ENCODE results near the gene FBXW5.

The FBXW5 gene

DNA sequence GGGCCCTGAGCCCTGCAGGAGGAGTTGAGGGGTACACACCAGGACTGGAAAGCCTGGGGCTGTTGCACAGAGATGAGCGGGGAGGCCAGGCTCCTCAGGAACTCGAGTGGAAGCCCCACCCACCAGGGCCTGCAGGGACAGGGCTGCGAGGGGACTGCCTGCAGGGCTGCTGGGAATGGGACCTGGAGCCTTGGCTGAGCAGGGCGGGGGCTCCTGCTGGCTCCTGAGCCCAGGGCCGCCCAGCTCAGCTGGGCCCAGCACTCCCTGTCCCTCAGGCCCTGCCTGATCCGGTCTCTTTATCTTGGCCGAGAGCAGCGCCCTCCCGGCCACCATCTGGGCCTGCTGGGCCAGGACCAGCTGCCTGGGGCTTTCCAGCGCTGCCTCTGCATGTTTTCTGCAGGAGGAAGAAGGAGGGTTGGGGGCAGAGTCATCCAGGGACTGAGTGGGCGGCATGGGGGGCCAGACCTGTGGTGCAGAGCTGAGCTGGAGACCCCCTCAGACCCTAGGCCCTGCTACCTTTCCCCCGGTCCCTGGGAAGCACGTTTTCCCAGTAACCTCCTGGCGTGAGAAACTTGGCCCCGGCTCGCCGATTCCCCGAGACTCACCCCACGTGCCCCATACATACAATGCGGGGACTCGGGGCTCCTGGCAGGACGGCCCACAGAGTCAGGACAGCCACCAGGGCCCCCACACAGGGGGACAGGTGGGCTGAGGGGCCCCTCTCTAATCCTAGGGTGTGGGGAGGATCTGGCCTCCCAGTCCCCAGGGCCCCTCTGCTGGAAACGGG lies 16.9 kb upstream of the FBXW5 start:
- no peak for DNase-seq

DNA sequence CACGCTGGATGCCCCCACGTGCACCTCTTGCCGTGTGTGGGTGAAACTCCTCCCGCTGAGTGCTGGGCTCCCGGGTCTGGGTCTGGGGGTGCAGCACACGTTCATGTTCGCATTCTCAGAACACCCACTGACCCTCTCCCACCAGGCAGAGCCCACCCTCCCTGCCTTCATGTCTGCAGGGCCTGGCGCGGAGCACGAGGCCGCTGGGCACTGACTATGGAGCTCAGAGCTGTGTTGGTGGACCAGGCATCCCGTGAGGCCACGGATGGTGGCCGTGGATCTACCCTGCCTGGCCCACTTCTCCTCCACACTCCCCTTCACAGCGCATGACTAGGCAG lies 16.4 kb upstream of the FBXW5 start:
- no peak for DNase-seq

DNA sequence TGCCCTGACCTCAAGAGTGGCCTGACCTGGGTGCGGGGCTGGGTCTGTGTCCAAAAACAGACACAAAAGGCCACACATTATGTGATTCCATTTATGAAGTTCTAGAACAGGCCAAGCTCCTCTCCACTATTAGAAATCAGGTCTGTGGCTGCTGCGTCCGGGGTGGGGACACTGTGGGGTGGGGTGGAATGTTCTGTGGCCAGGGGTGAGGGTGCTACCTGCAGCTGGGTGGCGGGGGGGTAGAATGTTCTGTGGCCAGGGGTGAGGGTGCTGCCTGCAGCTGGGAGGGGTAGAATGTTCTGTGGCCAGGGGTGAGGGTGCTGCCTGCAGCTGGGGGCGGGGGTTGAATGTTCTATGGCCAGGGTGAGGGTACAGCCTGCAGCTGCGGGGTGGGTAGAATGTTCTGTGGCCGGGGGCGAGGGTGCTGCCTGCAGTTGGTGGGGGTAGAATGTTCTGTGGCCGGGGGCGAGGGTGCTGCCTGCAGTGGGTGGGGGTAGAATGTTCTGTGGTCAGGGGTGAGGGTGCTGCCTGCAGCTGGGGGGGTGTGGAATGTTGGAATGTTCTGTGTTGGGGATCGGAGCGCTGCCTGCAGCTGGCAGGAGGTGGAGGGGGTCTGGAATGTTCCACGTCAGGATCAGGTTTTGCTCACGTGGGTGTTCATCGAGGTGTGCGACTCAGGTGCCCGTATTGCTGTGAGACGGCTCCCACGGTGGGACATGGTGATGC lies 15.8 kb upstream of the FBXW5 start:
- no peak for DNase-seq

DNA sequence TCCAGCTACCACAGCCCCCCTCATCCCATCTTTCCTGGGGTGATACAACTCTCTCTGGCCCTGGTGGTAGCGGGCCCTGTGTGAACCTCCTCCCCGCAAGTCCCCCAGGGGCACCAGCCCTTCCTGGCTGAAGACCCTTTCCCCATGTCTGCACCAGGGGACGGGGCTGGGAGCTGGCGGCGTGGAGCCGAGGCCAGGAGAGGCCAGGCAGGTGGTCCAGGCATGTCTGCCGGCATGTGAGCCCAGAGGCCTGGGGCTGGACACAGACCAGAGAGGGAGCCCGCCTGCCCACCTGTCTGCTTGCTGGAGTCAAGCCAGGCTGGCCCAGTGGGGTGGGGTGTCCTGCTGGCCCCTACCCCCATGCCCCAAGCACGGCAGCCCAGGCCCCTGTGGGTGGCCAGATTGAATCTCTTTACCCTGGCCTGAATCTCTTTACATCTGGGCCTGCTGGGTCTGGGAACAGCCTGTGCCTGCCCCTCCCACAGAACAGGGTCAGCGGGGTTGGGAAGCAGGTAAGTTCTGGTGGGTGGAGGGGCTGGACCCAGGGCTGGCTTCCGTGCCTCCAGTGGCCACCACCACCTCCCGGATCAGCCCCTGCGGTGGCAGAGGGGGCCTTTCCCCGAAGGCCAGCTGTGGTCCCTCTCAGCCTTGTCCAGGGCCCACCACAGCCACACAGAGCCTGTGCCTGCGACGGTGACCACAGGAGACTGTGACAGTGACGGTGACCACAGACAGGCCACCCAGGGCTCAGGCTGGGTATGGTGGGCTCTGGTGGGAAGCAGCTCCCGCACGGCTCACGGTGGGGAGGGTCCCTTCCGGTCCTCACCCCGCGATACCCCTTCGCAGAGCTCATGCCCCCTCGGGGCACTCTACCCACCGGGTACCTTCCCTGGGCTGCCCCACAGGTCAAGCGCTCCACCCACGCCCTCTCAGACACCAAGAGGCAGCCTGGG lies 14.6 kb upstream of the FBXW5 start:
- DNase-seq = no peak

DNA sequence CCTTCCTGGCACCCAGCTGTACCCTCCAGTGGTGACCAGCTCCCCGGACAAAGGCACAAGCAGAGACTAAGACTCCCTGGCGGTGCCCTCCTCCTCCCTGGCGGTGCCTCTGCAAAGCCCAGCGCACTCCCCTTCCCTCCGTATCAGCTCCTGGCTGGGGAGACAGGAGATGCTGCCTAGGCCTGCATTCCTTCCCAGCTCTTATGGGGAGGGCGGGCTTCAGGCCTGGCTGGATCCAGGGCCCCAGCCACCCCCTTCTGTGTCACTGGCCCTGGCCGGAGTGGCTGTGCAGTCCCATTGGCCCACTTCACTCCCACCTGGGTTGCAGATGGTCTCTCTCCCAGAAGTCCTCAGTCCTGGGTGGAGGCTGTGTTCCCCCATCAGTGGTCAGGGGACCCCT lies 13.9 kb upstream of the FBXW5 start:
- DNase-seq = no peak

DNA sequence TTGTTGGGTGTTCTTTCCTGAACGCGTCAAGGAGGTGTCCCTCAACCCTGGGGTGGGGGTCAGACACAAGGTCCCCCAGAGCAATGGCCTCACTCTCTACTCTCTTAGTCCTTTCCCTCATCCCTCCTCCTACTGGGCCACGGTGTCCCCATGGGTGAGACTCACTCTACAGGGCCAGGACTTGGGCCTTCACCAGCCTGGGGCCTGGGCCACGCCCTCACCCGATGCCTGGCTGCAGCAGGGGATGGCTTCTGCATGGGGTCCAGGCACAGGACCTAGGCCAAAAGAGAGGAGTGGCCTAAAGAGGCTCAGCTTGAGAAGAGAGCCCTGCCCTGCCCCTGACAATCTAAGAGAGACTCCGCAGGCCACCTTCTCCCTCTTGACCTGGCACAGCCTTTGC lies 13.4 kb upstream of the FBXW5 start:
- no peak for DNase-seq

DNA sequence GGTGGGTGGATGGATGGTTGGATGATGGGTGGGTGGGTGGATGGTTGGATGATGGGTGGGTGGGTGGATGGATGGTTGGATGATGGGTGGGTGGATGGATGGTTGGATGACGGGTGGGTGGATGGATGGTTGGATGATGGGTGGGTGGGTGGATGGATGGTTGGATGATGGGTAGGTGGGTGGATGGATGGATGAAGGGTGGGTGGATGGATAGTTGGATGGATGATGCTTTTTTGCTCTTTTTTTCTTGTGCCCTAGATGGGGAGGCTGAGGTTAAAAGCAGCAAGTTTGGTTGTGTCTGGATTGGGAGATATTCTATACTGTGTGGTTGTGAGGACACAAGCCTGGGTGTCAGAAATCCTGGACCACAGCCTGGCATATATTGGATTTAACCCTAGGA lies 12.9 kb upstream of the FBXW5 start:
- no peak for DNase-seq

DNA sequence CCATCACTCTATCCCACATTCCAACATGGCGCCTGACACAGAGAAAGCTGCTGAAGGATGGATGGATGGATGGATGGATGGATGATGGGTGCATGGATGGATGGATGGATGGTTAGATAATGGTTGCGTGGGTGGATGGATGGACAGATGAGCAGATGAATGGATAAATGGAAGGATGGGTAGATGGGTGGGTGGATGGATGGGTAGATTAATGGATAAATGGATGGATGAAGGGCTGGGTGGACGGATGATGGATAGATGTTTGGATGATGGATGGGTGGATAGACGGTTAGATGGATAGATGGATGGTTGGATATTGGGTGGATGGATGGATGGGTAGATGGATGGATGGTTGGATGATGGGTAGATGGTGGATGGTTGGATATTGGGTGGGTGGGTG lies 12.1 kb upstream of the FBXW5 start:
- DNase-seq = no peak

DNA sequence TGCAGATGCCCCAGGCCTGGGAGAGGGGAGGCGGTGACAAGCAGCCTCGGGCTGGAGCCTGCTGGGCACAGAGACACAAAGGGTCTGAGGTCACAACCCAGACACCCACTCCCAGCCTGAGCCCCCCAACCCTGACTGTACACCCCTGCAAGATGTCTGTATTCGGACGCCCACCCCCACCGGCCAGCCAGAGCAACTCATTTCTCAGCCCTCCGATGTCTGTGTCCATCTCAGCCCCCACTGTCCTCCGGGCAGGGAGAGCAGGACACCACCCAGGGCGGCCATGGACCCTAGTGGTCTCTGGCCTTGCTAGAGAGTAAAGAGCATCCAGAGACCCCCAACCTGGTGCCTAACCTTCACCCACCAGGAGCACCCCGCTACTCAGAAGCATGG lies 11.4 kb upstream of the FBXW5 start:
- DNase-seq = no peak

DNA sequence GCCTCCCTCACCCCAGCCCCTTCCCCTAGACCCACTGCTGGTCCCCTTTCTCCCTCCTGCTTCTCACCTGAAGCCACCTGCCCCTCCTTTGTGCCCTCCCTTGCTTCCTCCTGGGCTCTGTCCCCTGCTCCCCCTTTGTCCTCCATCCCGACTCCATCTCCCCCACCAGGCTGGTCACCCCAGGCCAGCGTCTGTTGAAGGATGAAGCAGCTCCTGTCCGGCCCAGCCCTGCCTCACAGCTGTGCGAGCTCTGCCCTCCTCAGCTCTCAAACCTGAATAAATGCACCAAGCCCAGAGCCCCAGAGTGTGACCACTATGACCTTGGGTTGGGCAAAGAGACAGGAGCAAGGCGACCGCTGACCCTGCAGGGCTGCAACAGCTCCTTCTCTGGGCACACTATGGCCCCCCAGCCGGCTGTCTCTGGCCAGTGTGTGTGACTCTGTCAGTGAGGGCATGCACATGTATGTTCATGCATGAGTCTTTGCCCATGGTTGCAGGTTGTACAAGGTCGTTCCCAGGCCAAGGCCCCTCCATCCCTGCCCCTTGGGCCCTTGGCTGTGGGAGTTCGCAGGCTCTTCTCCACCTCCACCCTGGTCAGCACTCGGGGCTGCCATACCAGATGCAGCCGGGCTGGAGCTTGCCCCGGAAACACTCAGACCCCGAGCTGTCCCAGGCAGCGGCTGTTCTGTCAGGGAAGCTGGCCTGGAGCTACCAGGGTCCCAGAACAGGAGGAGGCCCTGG lies 10.8 kb upstream of the FBXW5 start:
- no peak for DNase-seq

DNA sequence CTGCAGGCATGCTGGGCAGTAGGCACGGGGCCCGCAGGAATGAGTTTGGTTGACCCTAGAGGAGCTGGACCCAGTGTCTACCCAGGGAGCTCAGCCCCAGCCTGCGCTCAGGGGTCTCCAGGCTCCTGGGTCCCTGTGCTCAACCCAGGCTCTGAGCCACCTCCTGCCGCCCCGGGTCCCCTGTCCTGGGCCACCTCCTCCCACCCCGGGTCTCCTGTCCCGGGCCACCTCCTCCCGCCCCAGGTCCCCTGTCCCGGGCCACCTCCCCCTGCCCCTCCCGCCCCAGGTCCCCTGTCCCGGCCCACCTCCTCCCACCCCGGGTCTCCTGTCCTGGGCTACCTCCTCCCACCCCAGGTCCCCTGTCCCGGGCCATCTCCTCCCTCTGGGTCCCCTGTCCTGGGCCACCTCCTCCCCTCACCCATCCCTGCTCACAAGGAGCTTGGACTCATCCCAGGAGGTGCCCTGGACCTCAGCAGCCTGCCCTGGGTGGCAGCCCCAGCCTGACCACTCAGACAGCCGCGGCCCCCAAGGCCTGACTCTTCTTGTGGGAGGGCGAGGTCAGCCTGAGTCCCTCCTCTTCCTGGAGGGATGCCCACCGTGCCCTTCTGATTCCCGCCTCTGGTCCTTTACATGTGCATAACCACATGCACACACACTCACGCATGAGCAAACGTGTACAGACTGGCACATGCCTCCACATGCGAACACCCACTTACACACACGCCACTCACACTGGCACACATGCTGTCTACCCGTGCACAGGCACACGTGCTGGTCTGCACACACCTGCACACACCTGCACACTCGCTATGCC lies 9.9 kb upstream of the FBXW5 start:
- DNase-seq = no peak

DNA sequence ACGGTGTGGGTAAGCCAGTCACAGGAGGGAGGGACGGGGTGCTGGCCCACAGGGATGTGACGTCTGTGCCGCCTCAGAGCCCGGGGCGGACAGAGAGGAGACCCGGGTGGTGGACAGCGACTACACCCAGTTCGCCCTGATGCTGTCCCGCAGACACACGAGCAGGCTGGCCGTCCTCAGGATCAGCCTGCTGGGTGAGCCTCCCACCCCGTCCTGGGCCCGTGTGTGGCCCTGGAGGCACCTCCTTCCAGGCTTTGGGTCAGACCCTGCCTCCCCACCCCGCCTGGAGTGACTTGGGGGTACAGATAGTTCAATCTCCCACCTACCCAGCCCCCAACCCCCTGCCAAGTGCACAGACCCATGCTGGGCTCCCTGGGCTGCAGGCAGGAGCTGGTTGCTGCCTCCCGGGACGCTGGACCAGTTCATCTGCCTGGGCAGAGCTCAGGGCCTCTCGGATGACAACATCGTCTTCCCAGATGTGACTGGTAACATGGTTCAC lies 9.3 kb upstream of the FBXW5 start:
- DNase-seq = no peak

DNA sequence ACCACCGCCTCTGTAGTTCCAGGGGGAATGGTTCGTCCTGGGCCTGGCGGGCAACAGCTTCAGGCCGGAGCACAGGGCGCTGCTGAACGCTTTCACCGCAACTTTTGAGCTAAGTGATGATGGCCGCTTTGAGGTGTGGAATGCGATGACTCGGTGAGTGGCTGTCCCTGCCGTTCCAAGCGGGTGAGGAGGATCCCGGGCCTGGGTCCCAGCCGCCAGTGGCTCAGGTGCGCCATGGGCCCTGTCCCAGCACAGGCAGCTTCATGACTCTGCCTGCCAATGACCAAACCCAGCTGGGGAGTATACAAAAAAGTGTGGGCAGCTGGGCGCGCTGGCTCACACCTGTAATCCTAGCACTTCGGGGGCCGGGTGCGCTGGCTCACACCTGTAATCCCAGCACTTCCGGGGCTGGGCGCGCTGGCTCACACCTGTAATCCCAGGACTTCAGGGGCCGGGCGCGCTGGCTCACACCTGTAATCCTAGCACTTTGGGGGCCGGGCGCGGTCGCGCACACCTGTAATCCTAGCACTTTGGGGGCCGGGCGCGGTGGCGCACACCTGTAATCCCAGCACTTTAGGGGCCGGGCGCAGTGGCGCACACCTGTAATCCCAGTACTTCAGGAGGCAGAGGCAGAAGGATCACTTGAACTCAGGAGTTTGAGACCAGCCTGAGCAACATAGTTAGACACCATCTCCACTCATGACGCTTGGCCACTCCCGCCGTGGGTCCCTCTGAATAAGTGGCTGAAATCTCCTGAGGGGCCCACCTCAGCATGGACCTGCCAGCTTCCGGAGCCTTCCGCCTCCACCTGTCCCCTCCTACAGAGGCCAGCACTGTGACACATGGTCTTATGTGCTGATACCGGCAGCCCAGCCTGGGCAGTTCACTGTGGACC lies 8.6 kb upstream of the FBXW5 start:
- DNase-seq = no peak

DNA sequence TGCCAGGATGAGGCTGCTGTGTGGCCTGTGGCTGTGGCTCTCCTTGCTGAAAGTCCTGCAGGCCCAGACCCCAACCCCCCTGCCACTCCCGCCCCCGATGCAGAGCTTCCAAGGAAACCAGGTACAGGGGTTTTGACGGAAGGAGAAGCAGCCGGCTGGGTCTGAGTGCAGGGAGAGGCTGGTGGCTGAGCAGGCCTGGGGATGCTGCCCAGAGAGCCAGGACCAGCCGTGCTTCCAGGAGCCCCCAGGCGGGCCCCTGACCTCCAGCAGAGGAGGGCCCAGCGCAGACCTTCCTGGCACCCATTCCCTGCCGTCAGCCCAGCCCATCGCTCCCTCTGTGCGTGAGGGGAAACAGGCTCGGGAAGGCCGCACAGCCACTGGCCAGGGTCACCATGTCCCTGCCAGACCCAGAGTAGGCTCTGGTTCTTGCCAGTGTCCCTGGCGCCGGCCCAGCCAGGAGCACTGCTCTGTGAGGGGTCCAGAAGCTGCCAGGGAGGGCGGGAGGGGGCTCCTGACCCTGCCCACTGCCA lies 7.8 kb upstream of the FBXW5 start:
- DNase-seq = no peak

DNA sequence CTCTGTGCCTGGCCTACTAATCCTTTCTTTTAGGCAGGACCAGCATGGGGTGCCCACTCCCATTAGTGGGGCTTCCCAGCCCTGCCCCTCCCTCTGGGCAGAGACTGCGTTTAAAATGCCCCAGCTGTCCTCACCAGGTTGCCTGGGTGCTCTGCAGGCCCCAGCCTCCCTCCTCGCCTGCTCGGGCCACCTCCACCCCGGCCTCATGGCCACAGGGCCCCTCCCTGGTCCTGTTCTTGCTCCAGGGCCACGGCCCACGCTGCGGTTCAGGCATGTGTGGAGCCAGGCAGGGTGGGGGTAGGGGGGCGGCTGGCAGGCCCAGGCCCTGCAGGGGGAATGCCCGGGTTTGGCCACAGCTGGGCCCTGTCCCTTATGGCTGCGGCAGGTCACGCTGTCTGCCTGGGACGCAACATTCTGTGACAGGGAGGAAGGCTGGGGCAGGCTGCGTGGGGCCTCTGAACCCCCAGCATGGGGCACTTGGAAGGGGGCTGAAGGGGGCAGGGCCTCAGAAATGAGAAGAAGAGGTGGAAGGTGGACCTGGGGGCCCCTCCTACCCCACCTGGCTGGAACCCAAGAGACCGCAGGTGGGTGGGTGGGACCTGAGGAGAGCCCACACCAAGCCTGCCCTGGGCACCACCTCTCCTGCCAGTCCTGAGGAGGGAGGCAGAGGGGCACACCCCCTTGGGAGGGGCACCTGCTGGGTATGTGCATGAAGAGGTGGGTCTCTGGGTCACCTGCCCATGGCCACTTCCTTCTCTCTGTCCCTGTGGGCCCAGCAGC lies 7.2 kb upstream of the FBXW5 start, which contains the start of gene LCN12:
LCN12 (plus strand) TSS at position 733 of the 780 bp plus-strand sequence. CDS start 55 bp downstream, outside the sequence.
- no peak for DNase-seq

DNA sequence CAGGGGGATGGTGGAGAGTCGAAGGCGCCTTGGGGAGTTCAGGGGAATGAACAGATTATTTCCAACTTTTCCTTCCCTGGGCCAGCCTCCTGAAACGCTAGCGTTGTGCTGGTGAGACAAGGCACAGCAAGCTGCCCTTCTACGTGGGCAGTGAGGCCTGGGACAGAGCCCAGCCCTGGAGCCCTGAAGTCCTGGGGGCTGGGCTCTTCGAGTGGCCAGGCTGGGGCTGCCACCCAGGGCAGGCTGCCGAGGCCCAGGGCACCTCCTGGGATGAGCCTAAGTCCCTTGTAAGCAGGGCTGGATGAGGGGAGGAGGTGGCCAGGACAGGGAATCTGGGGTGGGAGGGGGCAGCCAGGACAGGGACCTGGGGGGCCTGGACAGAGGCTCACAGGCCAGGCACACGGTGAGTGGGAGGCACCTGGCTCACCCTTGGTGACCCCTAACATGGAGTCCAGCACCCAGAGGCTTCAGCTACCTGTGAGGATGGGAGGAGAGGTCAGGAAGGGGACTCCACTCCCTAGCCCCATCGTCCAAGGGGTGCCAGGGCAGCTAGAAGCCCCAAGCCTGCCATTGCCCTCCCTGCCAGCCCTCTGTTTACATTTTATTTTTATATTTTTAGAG lies 6.2 kb upstream of the FBXW5 start:
- DNase-seq = no peak

DNA sequence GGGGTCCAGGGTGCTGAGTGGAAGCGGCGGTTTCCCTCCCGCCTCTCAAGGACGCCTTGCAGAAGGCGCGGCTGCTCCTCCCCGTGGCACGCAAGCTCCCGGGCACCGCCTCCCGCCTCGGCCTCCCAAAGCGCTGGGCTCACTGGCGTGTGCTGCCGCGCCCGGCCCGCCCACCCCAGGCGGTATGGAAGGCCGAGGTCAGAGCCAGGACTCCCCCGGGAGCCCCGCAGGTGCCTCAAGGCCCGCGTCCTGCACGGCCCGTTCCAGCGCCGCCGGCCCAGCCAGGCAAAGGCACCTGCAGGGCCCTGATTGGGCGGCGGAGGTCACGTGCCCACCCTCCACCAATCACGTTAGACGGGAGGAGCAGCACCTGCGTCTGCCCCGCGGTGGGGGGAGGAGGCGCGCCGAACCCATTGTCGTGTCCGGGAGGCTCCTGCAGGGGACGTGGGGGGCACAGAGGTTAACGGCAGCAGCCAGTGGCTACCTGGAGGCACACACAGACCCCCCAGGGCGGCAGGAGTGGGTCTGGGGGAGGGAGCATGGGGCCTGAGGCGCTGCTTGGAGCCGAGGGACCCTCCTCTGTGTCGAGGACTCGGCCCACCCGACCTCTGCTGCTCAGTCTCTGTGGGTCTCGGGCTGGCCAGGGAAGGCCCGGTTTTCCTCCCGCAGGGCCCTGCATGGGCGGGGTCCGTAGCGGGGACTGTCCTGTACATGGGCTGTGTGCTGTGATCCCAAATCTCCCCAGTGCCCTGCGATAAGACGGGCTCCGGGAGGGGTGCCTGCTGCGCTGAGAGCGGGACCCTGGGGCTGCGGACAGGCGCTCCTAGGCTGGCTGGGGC lies 5.5 kb upstream of the FBXW5 start:
- no peak for DNase-seq

DNA sequence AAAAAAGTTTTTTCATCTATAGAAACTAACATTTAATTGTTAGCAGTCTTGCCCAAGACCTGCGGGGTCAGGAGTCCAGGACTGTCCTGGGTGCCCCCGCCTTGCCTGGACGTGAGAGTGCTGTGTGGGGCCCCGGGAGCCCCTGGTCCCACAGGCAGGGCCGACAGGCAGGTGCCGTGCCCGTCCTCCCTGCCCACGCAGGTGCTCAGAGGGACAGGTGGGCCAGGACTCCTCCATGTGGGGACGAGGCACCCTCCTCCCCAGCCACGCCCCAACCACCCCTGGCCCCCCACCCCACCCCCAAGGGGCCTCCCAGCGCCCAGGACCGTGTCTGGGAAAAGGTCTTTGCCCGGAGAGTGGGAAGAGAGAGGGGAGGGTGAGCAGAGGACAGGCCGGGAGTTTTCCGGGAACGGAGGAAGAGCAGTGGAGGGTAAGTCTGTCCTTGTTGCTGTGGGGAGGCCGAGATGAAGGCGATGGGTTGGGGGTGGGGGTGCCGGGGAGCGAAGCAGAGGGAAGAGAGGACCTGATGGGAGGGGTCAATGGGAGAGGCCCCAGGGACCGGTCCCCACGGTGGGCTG lies 4.8 kb upstream of the FBXW5 start:
- DNase-seq = no peak
